GM12892 (cell line): ENCODE data around the gene P4HB.

Source experiments
- DNase-seq: peaks from one replicate; pipeline ENCODE4 v3.0.0; 2011; ENCODE audit not compliant: insufficient read length
- FAIRE-seq: peaks from 2 replicates; lab custom pipeline; 2011; peaks lifted over from hg19 to GRCh38; lab: Jason Lieb, UNC
- POLR2A ChIP-seq: IDR thresholded peaks from 2 replicates; pipeline ENCODE4 v1.6.1; 2011; ENCODE audit warnings: low read depth, low read length, control low read depth
- POLR2AphosphoS5 ChIP-seq: IDR thresholded peaks from 2 replicates; pipeline ENCODE4 v1.6.1; 2011; ENCODE audit warnings: low read depth, low read length, control low read depth
- TAF1 ChIP-seq: IDR thresholded peaks from 2 replicates; pipeline ENCODE4 v1.6.1; 2011; ENCODE audit warnings: low read depth, mild to moderate bottlenecking, control low read depth, low read length, borderline replicate concordance

The P4HB gene

GRCh38 chr17:81819708-81820107 is 40.6 kb downstream of the P4HB start:
- no peak for DNase-seq
- TF ChIP-seq POLR2AphosphoS5: no peak
- no peak for TF ChIP-seq TAF1
- no peak for TF ChIP-seq POLR2A
- no peak for FAIRE-seq

DNA sequence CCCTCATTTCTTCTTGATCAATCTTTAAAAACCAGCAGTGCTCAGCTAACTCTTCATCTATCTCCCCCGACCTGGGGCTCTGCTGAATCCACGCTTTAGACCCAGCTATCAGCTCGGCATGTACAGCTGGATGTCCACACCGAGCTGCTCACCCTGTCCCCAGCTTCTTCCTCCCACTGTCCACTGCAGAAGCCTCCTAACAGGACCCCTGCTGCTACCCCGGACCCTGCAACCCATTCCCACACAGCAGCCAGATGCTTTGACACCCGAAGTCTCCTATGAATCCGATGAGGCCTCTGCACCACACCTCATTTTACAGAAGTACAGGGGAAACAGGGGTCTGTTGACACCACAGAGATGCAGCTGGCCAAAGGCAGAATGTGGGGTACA is 42.6 kb downstream of the P4HB start:
- DNase-seq (no peak), FAIRE-seq (no peak)
- TF ChIP-seq POLR2AphosphoS5 (no peak), POLR2A (no peak), TAF1 (no peak)

GRCh38 chr17:81815646-81815986 is 44.7 kb downstream of the P4HB start:
- FAIRE-seq (no peak), DNase-seq (no peak)
- TF ChIP-seq POLR2AphosphoS5 (no peak), POLR2A (no peak)

DNA sequence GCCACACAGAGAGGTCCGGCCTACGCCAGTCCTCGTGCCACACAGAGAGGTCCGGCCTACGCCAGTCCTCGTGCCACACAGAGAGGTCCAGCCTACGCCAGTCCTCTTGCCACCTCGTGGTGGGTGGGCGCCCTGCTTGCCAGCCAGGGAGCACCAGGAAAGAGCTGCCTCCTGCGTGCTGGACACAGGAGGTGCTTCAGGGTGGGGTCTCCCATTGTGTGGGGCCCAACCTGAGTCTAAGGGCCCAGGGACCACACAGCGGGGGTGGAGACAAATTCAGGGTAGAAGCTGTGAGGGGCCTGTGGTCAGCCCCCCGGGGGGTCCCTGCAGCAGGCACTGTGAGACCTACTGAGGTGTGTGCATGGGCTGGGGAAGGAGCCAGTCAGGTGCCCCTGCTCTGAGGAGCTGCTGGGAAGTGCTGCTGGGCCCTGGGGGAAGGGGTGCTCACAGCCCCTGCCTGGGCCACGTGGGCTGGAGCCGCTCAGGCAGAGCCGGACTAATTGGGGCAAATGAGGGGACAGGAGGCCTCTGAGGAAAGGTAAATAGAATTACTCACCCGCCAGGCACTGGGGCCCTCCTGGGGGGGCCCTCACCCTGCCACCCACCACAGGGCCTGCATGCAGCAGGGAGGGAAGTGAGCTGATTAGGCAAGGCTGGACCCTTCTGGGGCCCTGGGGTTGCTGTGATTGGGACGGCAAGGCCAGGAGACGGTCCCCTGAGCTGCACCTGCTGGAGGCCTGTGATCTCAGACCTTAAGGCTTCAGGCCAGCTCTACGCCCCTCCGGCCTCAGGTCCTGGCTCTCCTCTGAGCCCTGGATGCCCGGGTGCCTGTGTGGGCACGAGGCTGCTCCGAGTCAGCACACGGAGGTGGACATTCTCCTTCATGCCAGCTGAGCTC is 45.3 kb downstream of the P4HB start:
- DNase-seq: no peak
- TF ChIP-seq POLR2AphosphoS5: no peak
- no peak for TF ChIP-seq POLR2A
- no peak for TF ChIP-seq TAF1
- no peak for FAIRE-seq

DNA sequence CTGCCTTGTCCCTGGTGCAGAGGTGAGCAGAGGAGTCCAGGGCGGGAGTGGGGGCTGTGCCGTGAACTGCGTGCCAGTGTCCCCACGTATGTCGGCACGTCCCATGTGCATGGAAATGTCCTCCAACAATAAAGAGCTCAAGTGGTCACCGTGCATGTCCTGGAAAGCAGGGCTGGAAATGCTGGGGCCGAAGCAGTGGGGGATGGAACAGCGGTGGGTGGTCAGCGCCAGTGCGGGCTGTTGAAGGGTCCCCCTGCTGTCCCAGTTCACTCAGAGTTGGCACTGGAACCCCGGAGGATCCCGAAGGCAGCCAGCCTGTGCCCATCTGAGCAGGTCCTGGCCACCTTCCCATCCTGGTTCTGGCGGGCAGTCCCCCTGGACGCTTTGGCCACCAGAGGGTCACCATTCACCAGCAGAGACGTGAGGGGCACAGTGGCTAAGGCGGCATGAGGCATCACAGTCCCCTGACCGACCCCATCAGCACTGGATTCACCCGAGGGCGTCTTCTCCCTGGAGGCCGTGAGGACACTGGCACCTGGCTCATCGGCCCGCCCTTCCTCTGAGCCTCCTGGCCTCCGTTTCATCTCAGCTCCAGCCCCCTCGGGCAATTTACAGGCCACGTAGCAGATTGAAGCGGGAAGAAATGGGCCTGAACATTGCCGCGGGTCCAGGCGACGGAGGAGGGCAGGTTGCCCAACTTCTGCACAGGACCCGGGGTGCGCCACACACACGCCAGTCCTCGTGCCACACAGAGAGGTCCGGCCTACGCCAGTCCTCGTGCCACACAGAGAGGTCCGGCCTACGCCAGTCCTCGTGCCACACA is 46.3 kb downstream of the P4HB start:
- no peak for DNase-seq
- FAIRE-seq: no peak
- no peak for TF ChIP-seq POLR2AphosphoS5

DNA sequence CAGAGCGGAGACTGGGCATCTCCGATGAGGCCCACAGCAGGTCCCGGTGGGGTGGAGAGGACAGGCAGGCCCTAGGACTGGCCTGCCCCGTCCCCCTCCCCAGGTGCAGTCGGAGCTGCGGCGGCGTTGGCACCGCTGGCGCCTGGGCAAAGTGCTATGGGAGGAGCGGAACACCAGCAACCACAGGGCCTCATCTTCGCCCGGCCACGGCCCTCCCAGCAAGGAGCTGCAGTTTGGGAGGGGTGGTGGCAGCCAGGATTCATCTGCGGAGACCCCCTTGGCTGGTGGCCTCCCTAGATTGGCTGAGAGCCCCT is 47.0 kb downstream of the P4HB start:
- TF ChIP-seq POLR2AphosphoS5 (no peak), TAF1 (no peak), POLR2A (no peak)
- FAIRE-seq (no peak), DNase-seq (no peak)

DNA sequence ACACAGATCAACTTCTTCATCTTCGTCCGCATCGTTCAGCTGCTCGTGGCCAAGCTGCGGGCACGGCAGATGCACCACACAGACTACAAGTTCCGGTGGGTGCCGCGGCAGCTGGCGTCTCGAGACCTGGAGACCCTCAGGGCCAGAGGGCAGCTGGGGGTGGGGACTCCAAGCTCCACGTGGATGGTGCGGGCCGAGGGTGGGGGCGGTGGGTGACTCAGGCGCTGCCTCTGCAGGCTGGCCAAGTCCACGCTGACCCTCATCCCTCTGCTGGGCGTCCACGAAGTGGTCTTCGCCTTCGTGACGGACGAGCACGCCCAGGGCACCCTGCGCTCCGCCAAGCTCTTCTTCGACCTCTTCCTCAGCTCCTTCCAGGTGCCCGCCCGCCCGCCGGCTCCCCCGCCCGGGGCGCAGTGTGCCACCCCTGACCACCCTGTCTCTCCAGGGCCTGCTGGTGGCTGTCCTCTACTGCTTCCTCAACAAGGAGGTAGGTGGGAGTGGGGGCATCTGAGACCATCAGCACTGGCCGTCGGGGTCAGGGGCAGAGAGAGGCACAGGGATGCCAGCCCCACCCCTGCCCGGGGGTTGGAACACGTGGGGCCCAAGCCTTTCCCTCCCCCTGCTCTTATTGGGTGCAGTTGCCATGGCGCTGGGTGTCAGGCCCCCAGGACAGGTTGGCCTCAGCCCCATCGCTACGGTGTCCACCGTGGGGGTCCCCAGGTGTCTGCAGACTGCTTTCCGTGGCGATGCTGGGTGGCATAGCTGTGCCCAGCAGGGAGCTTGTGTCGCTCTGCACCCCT is 47.6 kb downstream of the P4HB start:
- DNase-seq: no peak
- TF ChIP-seq POLR2A (no peak), TAF1 (no peak), POLR2AphosphoS5 (no peak)
- FAIRE-seq: no peak

DNA sequence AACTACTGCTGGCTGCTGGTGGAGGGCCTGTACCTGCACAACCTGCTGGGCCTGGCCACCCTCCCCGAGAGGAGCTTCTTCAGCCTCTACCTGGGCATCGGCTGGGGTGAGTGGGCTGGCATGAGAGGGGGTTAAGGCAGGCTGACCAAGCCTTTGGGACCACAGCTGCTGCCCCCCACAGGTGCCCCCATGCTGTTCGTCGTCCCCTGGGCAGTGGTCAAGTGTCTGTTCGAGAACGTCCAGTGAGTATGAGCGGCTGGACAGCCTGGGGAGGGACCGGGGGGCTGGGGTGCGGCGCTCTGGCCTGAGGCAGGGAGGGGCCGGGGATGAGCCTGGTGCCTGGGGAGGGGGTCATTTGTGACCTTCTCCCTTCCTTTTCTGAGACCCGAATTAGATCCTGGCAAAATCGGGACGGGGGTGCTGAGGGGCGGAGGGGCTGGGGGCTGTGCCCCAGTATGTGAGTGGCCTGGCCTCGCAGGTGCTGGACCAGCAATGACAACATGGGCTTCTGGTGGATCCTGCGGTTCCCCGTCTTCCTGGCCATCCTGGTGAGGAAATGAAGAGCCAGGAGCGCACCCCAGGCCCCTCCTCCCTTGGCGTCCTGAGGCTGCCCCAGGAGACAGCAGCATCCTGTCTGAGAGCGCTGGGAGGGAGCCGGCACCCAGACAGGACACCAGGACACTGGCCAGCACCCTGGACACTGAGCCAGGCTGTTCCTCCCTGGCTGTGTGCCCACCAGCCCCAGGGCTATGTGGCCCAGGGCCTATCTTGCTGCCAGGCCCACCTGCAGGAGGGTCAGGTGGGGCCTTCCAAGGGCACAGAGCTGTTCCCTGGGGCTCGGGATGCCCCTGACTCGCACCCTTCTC is 48.4 kb downstream of the P4HB start:
- TF ChIP-seq POLR2AphosphoS5 (no peak), TAF1 (no peak), POLR2A (no peak)
- no peak for FAIRE-seq
- no peak for DNase-seq

GRCh38 chr17:81810892-81811704 is 49.2 kb downstream of the P4HB start:
- DNase-seq: no peak
- TF ChIP-seq POLR2A: no peak
- TF ChIP-seq TAF1: no peak
- TF ChIP-seq POLR2AphosphoS5: no peak
- no peak for FAIRE-seq

DNA sequence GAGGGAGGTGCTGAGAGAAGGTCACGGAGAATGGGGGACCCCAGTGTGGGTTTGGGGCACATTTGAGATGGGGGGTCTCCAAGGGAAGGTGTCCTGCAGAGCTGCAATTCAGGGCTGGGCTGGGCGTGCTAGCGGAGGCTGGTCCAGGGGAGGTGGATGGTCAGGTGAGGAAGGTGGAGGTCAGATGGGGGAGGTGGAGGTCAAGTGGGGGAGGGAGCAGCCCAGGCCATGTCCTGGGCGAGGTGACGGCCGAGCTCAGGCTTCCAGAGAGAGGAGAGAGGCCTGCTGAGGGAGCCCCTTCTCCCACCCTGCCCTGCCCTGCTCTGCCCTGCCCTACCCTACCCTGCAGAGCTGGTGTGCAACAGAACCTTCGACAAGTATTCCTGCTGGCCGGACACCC is 49.9 kb downstream of the P4HB start:
- TF ChIP-seq POLR2A (no peak), POLR2AphosphoS5 (no peak), TAF1 (no peak)
- DNase-seq (no peak), FAIRE-seq (no peak)

DNA sequence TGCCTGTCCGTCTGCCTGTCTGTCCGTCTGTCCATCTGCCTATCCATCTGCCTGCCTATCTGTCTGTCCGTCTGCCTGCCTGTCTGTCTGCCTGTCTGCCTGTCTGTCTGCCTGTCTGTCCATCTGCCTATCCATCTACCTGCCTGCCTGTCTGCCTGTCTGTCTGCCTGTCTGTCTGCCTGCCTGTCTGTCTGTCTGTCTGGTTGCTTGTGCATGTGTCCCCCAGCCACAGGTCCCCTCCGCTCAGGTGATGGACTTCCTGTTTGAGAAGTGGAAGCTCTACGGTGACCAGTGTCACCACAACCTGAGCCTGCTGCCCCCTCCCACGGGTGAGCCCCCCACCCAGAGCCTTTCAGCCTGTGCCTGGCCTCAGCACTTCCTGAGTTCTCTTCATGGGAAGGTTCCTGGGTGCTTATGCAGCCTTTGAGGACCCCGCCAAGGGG is 50.8 kb downstream of the P4HB start:
- no peak for FAIRE-seq
- DNase-seq: no peak
- TF ChIP-seq POLR2A: no peak
- TF ChIP-seq POLR2AphosphoS5: no peak
- no peak for TF ChIP-seq TAF1
